ENCODE results near the gene IL1RL1. TPM values are rescaled to one million over a fixed set of nuclear protein-coding genes. Genes with fewer than 3 reads are reported as not detected.

The IL1RL1 gene
- total and polyA plus RNA-seq, 12 donors: 0.48 to 44.9 (median 1.3) TPM

- WGBS, 2 donors: 40 to 41% methylated on average over 1 of the region's 1 CpG
- no peak for TF ChIP-seq CTCF (IDR thresholded peaks at IDR 0.05)
Measured at GRCh38 chr2:102392942-102393341, 81.6 kb downstream of the IL1RL1 start.

GRCh38 chr2:102396012-102396411 is 84.6 kb downstream of the IL1RL1 start:
- intact Hi-C loops (cut with DNase I): no loop called here

More at GRCh38 chr2:102392942-102393341, 81.6 kb downstream of the IL1RL1 start:
- Histone ChIP-seq H3K27me3 (no peaks in the 10 kb centered on the region), H3K27ac (no peak overlapping the region), H3K36me3 (no peaks in the 10 kb centered on the region), H3K4me3 (no peak overlapping the region), H3K4me1 (peaks cover 0 to 5% (median 0%) of the 10 kb centered on the region in 9 donors), H3K9me3 (no peaks in the 10 kb centered on the region)
- DNase-seq (no peak), ATAC-seq (no peak)
- intact Hi-C loops (cut with DNase I): no loop called here

GRCh38 chr2:102397209-102397608 is 85.8 kb downstream of the IL1RL1 start:
- H3K27me3 ChIP-seq: no peaks in the 10 kb centered on the region
- intact Hi-C loops (cut with DNase I): no loop called here
- no peak for ATAC-seq
- 50 to 64% methylated on average over 6 of the region's 6 CpGs for WGBS, 2 donors
- H3K27ac ChIP-seq: no peak overlapping the region
- TF ChIP-seq CTCF (IDR thresholded peaks at IDR 0.05): no peak
- DNase-seq: no peak
- no peaks in the 10 kb centered on the region for H3K36me3 ChIP-seq
- peaks cover 0 to 5% (median 0%) of the 10 kb centered on the region in 9 donors for H3K4me1 ChIP-seq
- H3K4me3 ChIP-seq: no peak overlapping the region
- no peaks in the 10 kb centered on the region for H3K9me3 ChIP-seq

More at GRCh38 chr2:102396012-102396411, 84.6 kb downstream of the IL1RL1 start:
- H3K4me3 ChIP-seq: no peak overlapping the region
- no peaks in the 10 kb centered on the region for H3K36me3 ChIP-seq
- H3K9me3 ChIP-seq: no peaks in the 10 kb centered on the region
- H3K27me3 ChIP-seq: no peaks in the 10 kb centered on the region
- DNase-seq (no peak), ATAC-seq (no peak)
- H3K27ac ChIP-seq: no peak overlapping the region
- no peak for TF ChIP-seq CTCF (IDR thresholded peaks at IDR 0.05)
- 67 to 98% methylated on average over 2 of the region's 2 CpGs for WGBS, 2 donors
- peaks cover 0 to 5% (median 0%) of the 10 kb centered on the region in 9 donors for H3K4me1 ChIP-seq

GRCh38 chr2:102399499-102400141 is 88.3 kb downstream of the IL1RL1 start:
- Histone ChIP-seq H3K4me3 (no peak overlapping the region), H3K27ac (no peak overlapping the region), H3K36me3 (no peaks in the 10 kb centered on the region), H3K4me1 (peaks cover 0 to 5% (median 0%) of the 10 kb centered on the region in 9 donors), H3K27me3 (no peaks in the 10 kb centered on the region), H3K9me3 (peaks cover 0 to 6% (median 0%) of the 10 kb centered on the region in 11 donors)
- TF ChIP-seq CTCF (IDR thresholded peaks at IDR 0.05): no peak
- DNase-seq (no peak), ATAC-seq (no peak)
- intact Hi-C loops (cut with DNase I): no loop called here
- WGBS, 2 donors: 82 to 86% methylated on average over 7 of the region's 7 CpGs
